Panc1 (cell line): Measurements from ENCODE around the gene SH2B2.
"Not testable (repeated sequence)": the region's sequence is repeated elsewhere in the genome, so short reads cannot be mapped to it uniquely, and the experiment has no call there.

Experiments
- CTCF ChIP-seq: fragments of 450-650 bp; IDR thresholded peaks from 2 replicates; pipeline ENCODE4 v1.5.1; 2017; ENCODE audit warnings: mild to moderate bottlenecking
- POLR2AphosphoS5 ChIP-seq: IDR thresholded peaks from 2 replicates; pipeline ENCODE4 v1.6.1; 2012; ENCODE audit warnings: mild to moderate bottlenecking, low read depth, low read length, moderate library complexity
- TF ChIP-seq, protein P1 (sequence below), 2 experiments: IDR thresholded peaks; 2 replicates each; pipeline ENCODE4 v1.6.1; 2011 to 2012; ENCODE audit warnings: low read depth in 2 of 2, control low read depth in 1 of 2, low read length in 1 of 2, mild to moderate bottlenecking in 1 of 2, moderate library complexity in 1 of 2; ENCODE audit not compliant: insufficient read depth in 1 of 2

- TF ChIP-seq CTCF, POLR2AphosphoS5: not testable (repeated sequence)
- TF ChIP-seq, protein P1, sequence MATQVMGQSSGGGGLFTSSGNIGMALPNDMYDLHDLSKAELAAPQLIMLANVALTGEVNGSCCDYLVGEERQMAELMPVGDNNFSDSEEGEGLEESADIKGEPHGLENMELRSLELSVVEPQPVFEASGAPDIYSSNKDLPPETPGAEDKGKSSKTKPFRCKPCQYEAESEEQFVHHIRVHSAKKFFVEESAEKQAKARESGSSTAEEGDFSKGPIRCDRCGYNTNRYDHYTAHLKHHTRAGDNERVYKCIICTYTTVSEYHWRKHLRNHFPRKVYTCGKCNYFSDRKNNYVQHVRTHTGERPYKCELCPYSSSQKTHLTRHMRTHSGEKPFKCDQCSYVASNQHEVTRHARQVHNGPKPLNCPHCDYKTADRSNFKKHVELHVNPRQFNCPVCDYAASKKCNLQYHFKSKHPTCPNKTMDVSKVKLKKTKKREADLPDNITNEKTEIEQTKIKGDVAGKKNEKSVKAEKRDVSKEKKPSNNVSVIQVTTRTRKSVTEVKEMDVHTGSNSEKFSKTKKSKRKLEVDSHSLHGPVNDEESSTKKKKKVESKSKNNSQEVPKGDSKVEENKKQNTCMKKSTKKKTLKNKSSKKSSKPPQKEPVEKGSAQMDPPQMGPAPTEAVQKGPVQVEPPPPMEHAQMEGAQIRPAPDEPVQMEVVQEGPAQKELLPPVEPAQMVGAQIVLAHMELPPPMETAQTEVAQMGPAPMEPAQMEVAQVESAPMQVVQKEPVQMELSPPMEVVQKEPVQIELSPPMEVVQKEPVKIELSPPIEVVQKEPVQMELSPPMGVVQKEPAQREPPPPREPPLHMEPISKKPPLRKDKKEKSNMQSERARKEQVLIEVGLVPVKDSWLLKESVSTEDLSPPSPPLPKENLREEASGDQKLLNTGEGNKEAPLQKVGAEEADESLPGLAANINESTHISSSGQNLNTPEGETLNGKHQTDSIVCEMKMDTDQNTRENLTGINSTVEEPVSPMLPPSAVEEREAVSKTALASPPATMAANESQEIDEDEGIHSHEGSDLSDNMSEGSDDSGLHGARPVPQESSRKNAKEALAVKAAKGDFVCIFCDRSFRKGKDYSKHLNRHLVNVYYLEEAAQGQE (IDR thresholded peaks at IDR 0.05; ENCODE audit: insufficient read depth in 1 of 2, low read depth in 2 of 2, low read length in 1 of 2): not testable (repeated sequence)
These were observed 50.3 kb downstream of the SH2B2 start for GRCh38 chr7:102337002-102337401.
